ENCODE measurements around the gene SYPL2. TPM values are rescaled to one million over a fixed set of nuclear protein-coding genes. Genes with fewer than 3 reads are reported as not detected.
A peak's percentile ranks its signal among the peaks of the same experiment; 100 is the strongest.

Gene SYPL2
- total and polyA plus RNA-seq, 2 donors (not counting 1 experiment from before 2014, with no cell fraction given), result not detected

DNA sequence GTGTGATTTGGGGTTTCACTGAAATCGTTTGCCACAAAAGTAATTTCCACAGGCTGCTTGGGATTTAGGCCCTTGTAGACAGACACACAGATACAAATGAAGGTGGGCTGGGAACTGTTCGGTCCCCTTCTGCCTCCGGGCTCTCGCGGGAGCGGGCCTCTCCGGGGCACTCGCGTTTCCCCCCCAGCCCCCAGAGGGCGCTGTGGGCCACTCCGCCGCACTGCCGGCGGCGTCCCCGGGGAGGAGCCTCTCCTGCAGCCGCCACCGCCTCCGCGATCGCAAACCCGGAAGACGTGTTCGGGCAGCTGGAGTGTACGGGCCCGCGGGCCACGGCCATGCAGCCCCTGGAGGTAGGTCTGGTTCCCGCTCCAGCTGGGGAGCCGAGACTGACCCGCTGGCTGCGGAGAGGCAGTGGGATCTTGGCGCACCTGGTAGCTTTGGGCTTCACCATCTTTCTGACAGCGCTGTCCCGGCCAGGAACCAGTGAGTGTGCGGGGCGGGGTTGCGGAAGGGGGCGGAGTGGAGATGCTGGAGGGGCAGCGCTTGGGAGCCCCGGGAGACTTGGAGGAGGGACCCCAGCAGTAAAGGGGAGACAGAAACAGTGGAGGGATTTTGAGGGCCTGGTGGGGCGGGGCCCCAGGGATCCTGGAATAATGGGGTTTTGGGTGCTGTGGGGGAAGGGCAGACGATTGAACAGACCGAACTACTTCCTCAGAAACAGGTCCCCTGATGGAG lies 27.6 kb downstream of the SYPL2 start, which contains the start of gene CYB561D1:
CYB561D1 (plus strand) TSS at position 290 of the 735 bp plus-strand sequence; CDS start at position 336, 46 bp downstream.
- Histone ChIP-seq H3K9me3 (ENCODE audit: control extremely low read depth in 1 of 3, control insufficient read depth in 2 of 3, insufficient read depth in 1 of 3, low read length in 2 of 3) (no peaks in the 10 kb centered on the region), H3K27ac (ENCODE audit: low read length in 2 of 2) (peak within 1 kb of the TSS; percentile 14 to 46), H3K9ac (ENCODE audit: low read length) (peak within 1 kb of the TSS; percentile 91), H3K4me2 (replicated peaks; ENCODE audit: low read depth, low read length, poor library complexity, severe bottlenecking) (peak within 1 kb of the TSS; percentile 63), H4K20me1 (ENCODE audit: control insufficient read depth, insufficient read depth, low read length, poor library complexity, severe bottlenecking) (peaks cover 44% of the 10 kb centered on the region), H3K36me3 (replicated peaks in 1 of 2; ENCODE audit: control extremely low read depth in 1 of 2, control insufficient read depth in 1 of 2, extremely low read depth in 1 of 2, insufficient read depth in 2 of 2, low read length in 1 of 2) (peaks cover 0 to 56% of the 10 kb centered on the region in 2 experiments), H3K79me2 (ENCODE audit: control insufficient read depth, insufficient read depth, low read length) (peaks cover 54% of the 10 kb centered on the region), H3K4me1 (ENCODE audit: control insufficient read depth in 2 of 2, insufficient read depth in 2 of 2, low read length in 2 of 2) (peaks cover 16 to 33% of the 10 kb centered on the region in 2 donors), H2AFZ (ENCODE audit: insufficient read depth, low read depth, low read length, poor library complexity, severe bottlenecking) (peak within 1 kb of the TSS; percentile 93), H3K4me3 (ENCODE audit: control extremely low read depth in 1 of 5, extremely low read depth in 1 of 5, insufficient read depth in 1 of 5, low read depth in 2 of 5, low read length in 4 of 5) (peak within 1 kb of the TSS; percentile 48 to 97 (median 88)), H3K27me3 (replicated peaks in 1 of 4; ENCODE audit: control extremely low read depth in 1 of 4, control insufficient read depth in 3 of 4, insufficient read depth in 4 of 4, low read length in 3 of 4) (no peaks in the 10 kb centered on the region)
- H3K4me3 Mint-ChIP-seq, result peak within 1 kb of the TSS; percentile 97
- DNase-seq, result peak; percentile 94
- peak within 1 kb of the TSS; percentile 93 for H3K27ac Mint-ChIP-seq
- WGBS (ENCODE audit: insufficient coverage), result under 1% methylated on average over 41 of the region's 44 CpGs
- POLR2A ChIA-PET, result interaction anchor here (0.9 to 1.1 kb wide), 3 partner anchors 10 to 68 kb away, joined by 4 to 7 read pairs (median 5); partner anchors contain the start of gene PSMA5
- intact Hi-C loops (cut with micrococcal nuclease), result loop anchor here (1.0 to 5.0 kb wide), 8 partner anchors 11 to 493 kb away; partner anchors contain the start of genes AMIGO1, ATXN7L2, GNAI3 and PSMA5
- H3K9me3 Mint-ChIP-seq (ENCODE audit: insufficient read depth), result no peaks in the 10 kb centered on the region
- peak; percentile 89 for ATAC-seq (ENCODE audit: low read depth)
- CTCF ChIA-PET, result interaction anchor here (0.8 to 37.9 kb wide), 14 partner anchors 10 to 1283 kb away, joined by 3 to 926 read pairs (median 6); partner anchors contain the start of genes AHCYL1, AMIGO1, ATXN7L2 and GPR61
- TF ChIP-seq, protein P1, sequence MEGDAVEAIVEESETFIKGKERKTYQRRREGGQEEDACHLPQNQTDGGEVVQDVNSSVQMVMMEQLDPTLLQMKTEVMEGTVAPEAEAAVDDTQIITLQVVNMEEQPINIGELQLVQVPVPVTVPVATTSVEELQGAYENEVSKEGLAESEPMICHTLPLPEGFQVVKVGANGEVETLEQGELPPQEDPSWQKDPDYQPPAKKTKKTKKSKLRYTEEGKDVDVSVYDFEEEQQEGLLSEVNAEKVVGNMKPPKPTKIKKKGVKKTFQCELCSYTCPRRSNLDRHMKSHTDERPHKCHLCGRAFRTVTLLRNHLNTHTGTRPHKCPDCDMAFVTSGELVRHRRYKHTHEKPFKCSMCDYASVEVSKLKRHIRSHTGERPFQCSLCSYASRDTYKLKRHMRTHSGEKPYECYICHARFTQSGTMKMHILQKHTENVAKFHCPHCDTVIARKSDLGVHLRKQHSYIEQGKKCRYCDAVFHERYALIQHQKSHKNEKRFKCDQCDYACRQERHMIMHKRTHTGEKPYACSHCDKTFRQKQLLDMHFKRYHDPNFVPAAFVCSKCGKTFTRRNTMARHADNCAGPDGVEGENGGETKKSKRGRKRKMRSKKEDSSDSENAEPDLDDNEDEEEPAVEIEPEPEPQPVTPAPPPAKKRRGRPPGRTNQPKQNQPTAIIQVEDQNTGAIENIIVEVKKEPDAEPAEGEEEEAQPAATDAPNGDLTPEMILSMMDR (IDR thresholded peaks at IDR 0.05), result peak; percentile 91
- TF ChIP-seq EZH2 (IDR thresholded peaks at IDR 0.05; ENCODE audit: borderline replicate concordance, insufficient read depth, low read depth, low read length, poor library complexity, severe bottlenecking), result no peak
- peaks cover 40% of the 10 kb centered on the region for H3K4me1 Mint-ChIP-seq
- H3K27me3 Mint-ChIP-seq, result no peaks in the 10 kb centered on the region

DNA sequence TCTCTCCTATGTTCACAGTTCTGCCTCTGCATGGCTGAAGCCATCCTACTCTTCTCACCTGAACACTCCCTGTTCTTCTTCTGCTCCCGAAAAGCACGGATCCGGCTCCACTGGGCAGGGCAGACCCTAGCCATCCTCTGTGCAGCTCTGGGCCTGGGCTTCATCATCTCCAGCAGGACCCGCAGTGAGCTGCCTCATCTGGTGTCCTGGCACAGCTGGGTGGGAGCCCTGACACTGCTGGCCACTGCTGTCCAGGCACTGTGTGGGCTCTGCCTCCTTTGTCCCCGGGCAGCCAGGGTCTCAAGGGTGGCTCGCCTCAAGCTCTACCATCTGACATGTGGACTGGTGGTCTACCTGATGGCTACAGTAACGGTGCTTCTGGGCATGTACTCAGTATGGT lies 29.4 kb downstream of the SYPL2 start:
- ChIA-PET CTCF (interaction anchor here (1.8 to 37.9 kb wide), 2 partner anchors 20 to 36 kb away, joined by 6 to 926 read pairs; partner anchors contain the start of gene GPR61), POLR2A (no interaction called here)
- Histone ChIP-seq H3K4me1 (ENCODE audit: control insufficient read depth in 2 of 2, insufficient read depth in 2 of 2, low read length in 2 of 2) (peaks cover 16 to 29% of the 10 kb centered on the region in 2 donors), H3K79me2 (ENCODE audit: control insufficient read depth, insufficient read depth, low read length) (peaks cover 54% of the 10 kb centered on the region), H3K9me3 (ENCODE audit: control extremely low read depth in 1 of 3, control insufficient read depth in 2 of 3, insufficient read depth in 1 of 3, low read length in 2 of 3) (no peaks in the 10 kb centered on the region), H2AFZ (ENCODE audit: insufficient read depth, low read depth, low read length, poor library complexity, severe bottlenecking) (no peak overlapping the region), H3K4me3 (ENCODE audit: control extremely low read depth in 1 of 5, extremely low read depth in 1 of 5, insufficient read depth in 1 of 5, low read depth in 2 of 5, low read length in 4 of 5) (no peak overlapping the region), H3K4me2 (replicated peaks; ENCODE audit: low read depth, low read length, poor library complexity, severe bottlenecking) (no peak overlapping the region), H4K20me1 (ENCODE audit: control insufficient read depth, insufficient read depth, low read length, poor library complexity, severe bottlenecking) (peaks cover 58% of the 10 kb centered on the region), H3K9ac (ENCODE audit: low read length) (no peak overlapping the region), H3K36me3 (replicated peaks in 1 of 2; ENCODE audit: control extremely low read depth in 1 of 2, control insufficient read depth in 1 of 2, extremely low read depth in 1 of 2, insufficient read depth in 2 of 2, low read length in 1 of 2) (peaks cover 0 to 54% of the 10 kb centered on the region in 2 experiments), H3K27ac (ENCODE audit: low read length in 2 of 2) (no peak overlapping the region), H3K27me3 (replicated peaks in 1 of 4; ENCODE audit: control extremely low read depth in 1 of 4, control insufficient read depth in 3 of 4, insufficient read depth in 4 of 4, low read length in 3 of 4) (no peaks in the 10 kb centered on the region)
- Mint-ChIP-seq H3K9me3 (ENCODE audit: insufficient read depth) (no peaks in the 10 kb centered on the region), H3K4me1 (peaks cover 47% of the 10 kb centered on the region), H3K27me3 (no peaks in the 10 kb centered on the region), H3K27ac (no peak overlapping the region), H3K4me3 (peak overlapping the region; percentile 97)
- DNase-seq, result no peak
- TF ChIP-seq, protein P1 (IDR thresholded peaks at IDR 0.05), result no peak
- no peak for TF ChIP-seq EZH2 (IDR thresholded peaks at IDR 0.05; ENCODE audit: borderline replicate concordance, insufficient read depth, low read depth, low read length, poor library complexity, severe bottlenecking)
- 100% methylated on average over 7 of the region's 7 CpGs for WGBS (ENCODE audit: insufficient coverage)
- ATAC-seq (ENCODE audit: low read depth), result no peak
- intact Hi-C loops (cut with micrococcal nuclease), result no loop called here

Data from B cell (primary cell).